ENCODE results near the gene GGA3. TPM values are rescaled to one million over a fixed set of nuclear protein-coding genes. Genes with fewer than 3 reads are reported as not detected.

The GGA3 gene
- total and polyA plus RNA-seq, 4 donors = 4.6 to 17.3 (median 9.2) TPM

- H3K4me3 ChIP-seq (ENCODE audit: low read depth in 1 of 3, low read length in 3 of 3) = no peak overlapping the region
- H3K4me1 ChIP-seq (ENCODE audit: control insufficient read depth in 4 of 4, insufficient read depth in 4 of 4, low read length in 3 of 4) = no peaks in the 10 kb centered on the region
- no peak for TF ChIP-seq REST (IDR thresholded peaks at IDR 0.05)
- no peak for TF ChIP-seq NR2F2 (IDR thresholded peaks at IDR 0.05)
- no peak for TF ChIP-seq RAD21 (IDR thresholded peaks at IDR 0.05)
- no peak for TF ChIP-seq RXRA (IDR thresholded peaks at IDR 0.05)
- TF ChIP-seq TAF1 (conservative IDR thresholded peaks at IDR 0.05) = no peak
- no peak for TF ChIP-seq FOXA1 (IDR thresholded peaks at IDR 0.05)
- TF ChIP-seq JUND (IDR thresholded peaks at IDR 0.05) = no peak
- TF ChIP-seq EGR1 (IDR thresholded peaks at IDR 0.05; ENCODE audit: low read depth in 2 of 2) = no peak
- TF ChIP-seq MAX (IDR thresholded peaks at IDR 0.05) = no peak
- TF ChIP-seq YY1 (IDR thresholded peaks at IDR 0.05) = no peak
- TF ChIP-seq HNF4G (IDR thresholded peaks at IDR 0.05) = no peak
- TF ChIP-seq ZBTB33 (IDR thresholded peaks at IDR 0.05) = no peak
- no peak for TF ChIP-seq FOXA2 (IDR thresholded peaks at IDR 0.05)
- no peak for TF ChIP-seq HNF4A (conservative IDR thresholded peaks at IDR 0.05)
- no peak for TF ChIP-seq CTCF (IDR thresholded peaks at IDR 0.05; ENCODE audit: low read depth, low read length, missing input control)
- TF ChIP-seq SP1 (IDR thresholded peaks at IDR 0.05) = no peak
- no peak for TF ChIP-seq ATF3 (IDR thresholded peaks at IDR 0.05)
- no peak for TF ChIP-seq GABPA (IDR thresholded peaks at IDR 0.05 in 1 of 2, conservative IDR thresholded peaks at IDR 0.05 in 1 of 2)
- no peak overlapping the region for H3K27ac ChIP-seq (ENCODE audit: low read depth in 1 of 2, low read length in 2 of 2)
- H3K27me3 ChIP-seq (ENCODE audit: control insufficient read depth in 4 of 4, insufficient read depth in 4 of 4, low read length in 3 of 4) = no peaks in the 10 kb centered on the region
- H3K9ac ChIP-seq (ENCODE audit: low read depth in 1 of 2, low read length in 2 of 2) = no peak overlapping the region
- peaks cover 10 to 70% (median 45%) of the 10 kb centered on the region in 4 donors for H3K36me3 ChIP-seq (ENCODE audit: control insufficient read depth in 4 of 4, insufficient read depth in 3 of 4, low read depth in 1 of 4, low read length in 3 of 4)
- WGBS = 82% methylated on average over 4 of the region's 4 CpGs
- H3K9me3 ChIP-seq (ENCODE audit: control insufficient read depth in 4 of 4, low read length in 3 of 4) = no peaks in the 10 kb centered on the region
- no peak for DNase-seq (ENCODE audit: low spot score)
Observed at GRCh38 chr17:75228847-75229246, 32.6 kb downstream of the GGA3 start.

Measured in liver (tissue), 9 donors.